H54 (cell line): ENCODE results near the gene CLP1.

Experiments used
- DNase-seq: peaks from one replicate; pipeline ENCODE4 v3.0.0; 2011; ENCODE audit warnings: low spot score, mixed read lengths; ENCODE audit not compliant: insufficient read length
- FAIRE-seq: peaks from 3 replicates; lab custom pipeline; 2011; peaks lifted over from hg19 to GRCh38; lab: Jason Lieb, UNC
- POLR2A ChIP-seq: IDR thresholded peaks from 2 replicates; pipeline ENCODE4 v1.6.1; 2011; ENCODE audit warnings: low read depth, mild to moderate bottlenecking, low read length

The CLP1 gene

GRCh38 chr11:57634311-57634710 is 23.3 kb upstream of the CLP1 start:
- no peak for DNase-seq
- FAIRE-seq: no peak
- TF ChIP-seq POLR2A: no peak

GRCh38 chr11:57635246-57635645 is 22.3 kb upstream of the CLP1 start:
- DNase-seq (no peak), FAIRE-seq (no peak)
- no peak for TF ChIP-seq POLR2A

GRCh38 chr11:57637626-57638004 is 19.9 kb upstream of the CLP1 start:
- DNase-seq: no peak
- no peak for TF ChIP-seq POLR2A
- no peak for FAIRE-seq

- TF ChIP-seq POLR2A: peak; percentile 74
- FAIRE-seq (no peak), DNase-seq (peak; percentile 95)
Observed at GRCh38 chr11:57638005-57638781, 19.4 kb upstream of the CLP1 start.

- TF ChIP-seq POLR2A: 0 out of 2 replicates have a peak, but pooled peaks have one; percentile 6
- DNase-seq (no peak), FAIRE-seq (no peak)
Observed at GRCh38 chr11:57638811-57639320, 18.7 kb upstream of the CLP1 start.

GRCh38 chr11:57639321-57640067 is 18.1 kb upstream of the CLP1 start:
- FAIRE-seq: no peak
- TF ChIP-seq POLR2A: no peak
- DNase-seq: no peak

- no peak for TF ChIP-seq POLR2A
- DNase-seq (no peak), FAIRE-seq (no peak)
Observed at GRCh38 chr11:57640068-57640800, 17.3 kb upstream of the CLP1 start.

- DNase-seq: no peak
- FAIRE-seq: no peak
- no peak for TF ChIP-seq POLR2A
Observed at GRCh38 chr11:57641011-57641807, 16.4 kb upstream of the CLP1 start.

GRCh38 chr11:57643802-57644201 is 13.8 kb upstream of the CLP1 start:
- TF ChIP-seq POLR2A: no peak
- DNase-seq: no peak
- FAIRE-seq: no peak

- no peak for FAIRE-seq
- DNase-seq: no peak
- no peak for TF ChIP-seq POLR2A
Observed at GRCh38 chr11:57644748-57645688, 12.5 kb upstream of the CLP1 start.

- DNase-seq: no peak
- TF ChIP-seq POLR2A: no peak
- no peak for FAIRE-seq
Observed at GRCh38 chr11:57645689-57646085, 11.9 kb upstream of the CLP1 start.

- no peak for FAIRE-seq
- DNase-seq: no peak
- no peak for TF ChIP-seq POLR2A
Observed at GRCh38 chr11:57646194-57646798, 11.3 kb upstream of the CLP1 start.
